GM23338 (cell line): Measurements from ENCODE around the gene EVL. TPM values are rescaled to one million over a fixed set of nuclear protein-coding genes. Genes with fewer than 3 reads are reported as not detected.

Source experiments
- ATAC-seq: fragments of 200-7000 bp; cut with Tn5 transposase; 3 replicates; pipeline ENCODE4 v1.9.1; 2020
- DNase-seq: peaks from one replicate; pipeline ENCODE4 v3.0.0-alpha.2; 2015; ENCODE audit warnings: low spot score
- H2AFZ ChIP-seq: fragments of 200-600 bp; sonication (generic); 2 replicates; pipeline ENCODE4 v1.8.0; 2016; ENCODE audit warnings: antibody characterized with exemption, mild to moderate bottlenecking, moderate library complexity
- H3F3A ChIP-seq: fragments of 200-600 bp; sonication (generic); replicated peaks from 2 replicates; pipeline ENCODE4 v1.8.0; 2017; ENCODE audit warnings: antibody characterized with exemption, mixed run types, low read depth
- H3K27ac ChIP-seq: fragments of 200-600 bp; sonication (generic); 2 replicates; pipeline ENCODE4 v1.6.1; 2016; ENCODE audit warnings: low read depth
- H3K27me3 ChIP-seq: fragments of 200-600 bp; sonication (generic); 2 replicates; pipeline ENCODE4 v1.8.0; 2016; ENCODE audit warnings: mild to moderate bottlenecking, mixed run types, moderate library complexity; ENCODE audit not compliant: insufficient read depth
- H3K36me3 ChIP-seq: fragments of 200-600 bp; sonication (generic); 2 replicates; pipeline ENCODE4 v1.8.0; 2016; ENCODE audit warnings: mild to moderate bottlenecking; ENCODE audit not compliant: insufficient read depth
- H3K4me1 ChIP-seq: fragments of 200-600 bp; sonication (generic); 2 replicates; pipeline ENCODE4 v1.8.0; 2016; ENCODE audit warnings: mild to moderate bottlenecking, moderate library complexity; ENCODE audit not compliant: insufficient read depth
- H3K4me2 ChIP-seq: fragments of 200-600 bp; sonication (generic); 2 replicates; pipeline ENCODE4 v1.7.1; 2017; ENCODE audit warnings: mixed run types
- H3K4me3 ChIP-seq: fragments of 200-600 bp; sonication (generic); 2 replicates; pipeline ENCODE4 v1.6.1; 2016; ENCODE audit warnings: mixed run types
- H3K79me2 ChIP-seq: fragments of 200-600 bp; sonication (generic); replicated peaks from 2 replicates; pipeline ENCODE4 v1.8.0; 2017; ENCODE audit warnings: mild to moderate bottlenecking; ENCODE audit not compliant: insufficient read depth
- H3K9me2 ChIP-seq: fragments of 200-600 bp; sonication (generic); 2 replicates; pipeline ENCODE4 v1.8.0; 2017; ENCODE audit not compliant: insufficient read depth
- H4K20me1 ChIP-seq: fragments of 200-600 bp; sonication (generic); replicated peaks from 2 replicates; pipeline ENCODE4 v1.8.0; 2017; ENCODE audit warnings: mild to moderate bottlenecking; ENCODE audit not compliant: insufficient read depth
- H3K27ac Mint-ChIP-seq: 2 replicates; pipeline ENCODE4 v1.8.0; 2020; ENCODE audit warnings: inconsistent platforms, mild to moderate bottlenecking, moderate library complexity, mixed read lengths
- H3K27me3 Mint-ChIP-seq: 3 replicates; pipeline ENCODE4 v1.8.0; 2022; ENCODE audit warnings: low read depth, mild to moderate bottlenecking, moderate library complexity, mixed read lengths, inconsistent platforms; ENCODE audit not compliant: insufficient read depth, poor library complexity
- H3K36me3 Mint-ChIP-seq: 3 replicates; pipeline ENCODE4 v1.8.0; 2021; ENCODE audit warnings: low read depth, mild to moderate bottlenecking, inconsistent platforms, moderate library complexity, mixed read lengths
- H3K4me1 Mint-ChIP-seq: 3 replicates; pipeline ENCODE4 v1.8.0; 2020; ENCODE audit warnings: mild to moderate bottlenecking, inconsistent platforms, mixed read lengths
- H3K4me3 Mint-ChIP-seq: 3 replicates; pipeline ENCODE4 v1.8.0; 2021; ENCODE audit warnings: moderate library complexity, mild to moderate bottlenecking, inconsistent platforms, mixed read lengths
- H3K9me3 Mint-ChIP-seq: 3 replicates; pipeline ENCODE4 v1.8.0; 2020; ENCODE audit warnings: moderate library complexity, mild to moderate bottlenecking, inconsistent platforms, mixed read lengths
- CREB1 ChIP-seq: fragments of 250-450 bp; sonication (Bioruptor Pico); IDR thresholded peaks from 2 replicates; pipeline ENCODE4 v1.5.0; 2020; ENCODE audit warnings: low read depth, mild to moderate bottlenecking, moderate library complexity
- CTCF ChIP-seq, 2 experiments: fragments of 200-600 bp in 1 of 2; sonication (generic) in 1 of 2; conservative IDR thresholded peaks; 2 replicates each; pipeline versions ENCODE4 v1.5.1 to v1.6.1; 2016 to 2017; ENCODE audit warnings: antibody characterized with exemption in 2 of 2, low read depth in 2 of 2, mild to moderate bottlenecking in 2 of 2, moderate library complexity in 1 of 2
- NANOG ChIP-seq: IDR thresholded peaks from 2 replicates; pipeline ENCODE4 v1.6.1; 2016; ENCODE audit warnings: antibody characterized with exemption, borderline replicate concordance
- ZNF331 ChIP-seq: fragments of 250-450 bp; sonication (Bioruptor Pico); IDR thresholded peaks from 2 replicates; pipeline ENCODE4 v1.5.0; 2020; ENCODE audit warnings: low read depth, mild to moderate bottlenecking, moderate library complexity
- polyA plus RNA-seq: library from polyadenylated mRNA; unstranded; fragments of >200 nt; fragmentation: Nextera tagmentation; extraction: Ambion mirVana; gene quantifications from 2 replicates; pipeline ENCODE4 v1.2.1, GENCODE V29; 2016
- total RNA-seq: library from RNA; depleted of rRNA; stranded (reverse); fragments of >200 nt; shearing (Covaris generic); gene quantifications from 2 replicates; pipeline ENCODE4 v1.2.3, GENCODE V29; 2014

The EVL gene
- total and polyA plus RNA-seq, 2 experiments from 2014 or later, result 28.2 to 50.5 TPM

GRCh38 chr14:100056431-100056830 lies 8.8 kb upstream of the EVL start:
- no peaks in the 10 kb centered on the region; the same call in 2 of the 3 replicates for H3K4me1 Mint-ChIP-seq
- H3K4me3 ChIP-seq, result no peak overlapping the region
- H3F3A ChIP-seq, result no peaks in the 10 kb centered on the region
- no peak overlapping the region for H2AFZ ChIP-seq
- H3K9me3 Mint-ChIP-seq, result no peaks in the 10 kb centered on the region
- H3K4me2 ChIP-seq, result no peak overlapping the region
- no peak for DNase-seq
- H3K27ac Mint-ChIP-seq, result no peak overlapping the region
- H3K4me1 ChIP-seq, result no peaks in the 10 kb centered on the region
- H4K20me1 ChIP-seq, result peaks cover 8% of the 10 kb centered on the region; the same call in 1 of the 2 replicates
- H3K27ac ChIP-seq, result no peak overlapping the region
- TF ChIP-seq CREB1 (CRISPR knock-in tag) (no peak), ZNF331 (CRISPR knock-in tag) (no peak)
- ATAC-seq, result no peak
- no peaks in the 10 kb centered on the region for H3K27me3 Mint-ChIP-seq
- H3K36me3 ChIP-seq, result no peaks in the 10 kb centered on the region
- no peaks in the 10 kb centered on the region; the same call in 1 of the 2 replicates for H3K79me2 ChIP-seq
- no peaks in the 10 kb centered on the region for H3K9me2 ChIP-seq
- no peak overlapping the region for H3K4me3 Mint-ChIP-seq
- no peaks in the 10 kb centered on the region for H3K36me3 Mint-ChIP-seq
- H3K27me3 ChIP-seq, result no peaks in the 10 kb centered on the region

GRCh38 chr14:100056964-100057795 lies 8.0 kb upstream of the EVL start:
- Mint-ChIP-seq H3K4me3 (no peak overlapping the region), H3K27ac (no peak overlapping the region), H3K36me3 (no peaks in the 10 kb centered on the region), H3K9me3 (no peaks in the 10 kb centered on the region), H3K4me1 (no peaks in the 10 kb centered on the region), H3K27me3 (no peaks in the 10 kb centered on the region)
- H3K4me1 ChIP-seq, result no peaks in the 10 kb centered on the region
- TF ChIP-seq CTCF (conservative IDR thresholded peaks at IDR 0.05; ENCODE audit: low read depth in 2 of 2) (peak; percentile 38 to 50), NANOG (no peak)
- H3K27ac ChIP-seq, result no peak overlapping the region
- H4K20me1 ChIP-seq, result peaks cover 8% of the 10 kb centered on the region; the same call in 1 of the 2 replicates
- H3K9me2 ChIP-seq, result no peaks in the 10 kb centered on the region
- H3K36me3 ChIP-seq, result no peaks in the 10 kb centered on the region
- ATAC-seq (peak; percentile 77), DNase-seq (peak; percentile 46)
- H3K4me2 ChIP-seq, result no peak overlapping the region
- H3F3A ChIP-seq, result no peaks in the 10 kb centered on the region
- no peaks in the 10 kb centered on the region; the same call in 1 of the 2 replicates for H3K79me2 ChIP-seq
- H3K27me3 ChIP-seq, result no peaks in the 10 kb centered on the region
- H2AFZ ChIP-seq, result no peak overlapping the region
- no peak overlapping the region for H3K4me3 ChIP-seq

GRCh38 chr14:100058777-100059437 lies 6.3 kb upstream of the EVL start:
- H3F3A ChIP-seq, result no peaks in the 10 kb centered on the region
- H3K27ac ChIP-seq, result no peak overlapping the region
- ATAC-seq (no peak), DNase-seq (no peak)
- peaks cover 2% of the 10 kb centered on the region; the same call in 1 of the 3 replicates for H3K4me1 Mint-ChIP-seq
- H3K36me3 Mint-ChIP-seq, result no peaks in the 10 kb centered on the region
- no peaks in the 10 kb centered on the region for H3K4me1 ChIP-seq
- no peaks in the 10 kb centered on the region; the same call in 1 of the 2 replicates for H3K79me2 ChIP-seq
- no peak overlapping the region for H3K27ac Mint-ChIP-seq
- no peak overlapping the region for H3K4me3 ChIP-seq
- no peaks in the 10 kb centered on the region for H3K27me3 Mint-ChIP-seq
- H3K36me3 ChIP-seq, result no peaks in the 10 kb centered on the region
- no peaks in the 10 kb centered on the region for H3K9me3 Mint-ChIP-seq
- no peaks in the 10 kb centered on the region for H3K9me2 ChIP-seq
- no peak overlapping the region for H3K4me2 ChIP-seq
- no peak overlapping the region for H2AFZ ChIP-seq
- no peak overlapping the region for H3K4me3 Mint-ChIP-seq
- TF ChIP-seq CTCF (conservative IDR thresholded peaks at IDR 0.05; ENCODE audit: low read depth in 2 of 2), result no peak
- peaks cover 8% of the 10 kb centered on the region; the same call in 1 of the 2 replicates for H4K20me1 ChIP-seq
- H3K27me3 ChIP-seq, result no peaks in the 10 kb centered on the region
